ENCODE data around the gene IPO4. TPM values are rescaled to one million over a fixed set of nuclear protein-coding genes. Genes with fewer than 3 reads are reported as not detected.

Gene IPO4
- total and polyA plus RNA-seq, 2 of the 13 experiments (the other 11 are each of a cell fraction or from before 2014, with no cell fraction given): 39.0 to 179 TPM

DNA sequence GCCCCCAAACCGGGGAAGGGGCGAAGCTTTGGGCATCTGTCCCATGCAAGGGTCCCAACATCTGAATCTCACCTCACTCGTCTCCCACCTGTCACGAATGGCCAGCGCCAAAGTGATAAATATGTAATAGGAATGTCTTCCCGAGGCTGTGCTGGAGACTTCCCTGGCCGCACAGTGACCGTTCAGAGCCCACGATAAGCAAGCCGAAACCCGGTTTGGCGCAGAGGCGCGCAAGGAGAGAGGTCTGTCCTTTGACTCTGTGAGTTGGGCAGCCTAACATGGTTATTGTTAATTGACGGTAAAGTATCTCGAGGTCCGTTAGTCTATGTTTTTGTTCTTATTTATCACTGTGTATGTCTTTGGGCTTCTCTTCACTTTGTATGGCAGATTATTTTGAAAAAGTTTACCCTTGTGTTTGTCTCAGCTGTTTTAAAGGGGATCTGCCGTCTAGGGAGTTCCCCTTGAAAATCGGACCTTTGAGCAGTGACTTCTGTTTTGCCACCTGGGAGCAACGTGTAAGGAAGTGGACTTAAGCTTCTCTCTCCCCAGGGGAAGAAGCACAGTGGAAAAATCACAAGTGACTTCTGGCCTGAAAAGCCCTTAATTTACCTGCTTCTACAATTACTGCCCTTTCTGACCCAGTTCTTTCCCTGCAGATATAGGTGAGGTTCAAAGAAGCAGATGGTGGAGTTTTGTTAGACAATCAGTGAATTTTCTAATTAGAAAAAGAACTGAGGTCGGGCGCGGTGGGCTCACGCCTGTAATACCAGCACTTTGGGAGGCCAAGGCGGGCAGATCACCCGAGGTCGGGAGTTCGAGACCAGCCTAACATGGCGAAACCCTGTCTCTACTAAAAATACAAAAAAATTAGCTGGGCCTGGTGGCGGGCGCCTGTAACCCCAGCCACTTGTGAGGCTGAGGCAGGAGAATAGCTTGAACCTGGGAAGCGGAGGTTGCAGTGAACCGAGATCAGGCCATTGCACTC is 7.7 kb upstream of the IPO4 start (continued):
- TF ChIP-seq SRSF4 (IDR thresholded peaks at IDR 0.05; ENCODE audit: low read depth, low read length, poor library complexity, severe bottlenecking) (no peak), ZNF549 (CRISPR knock-in tag; IDR thresholded peaks at IDR 0.05) (peak; percentile 44; the same call in 1 of the 2 replicates), ZNF30 (CRISPR knock-in tag; IDR thresholded peaks at IDR 0.05) (0 out of 2 replicates have a peak, but pooled peaks have one; percentile 52), ZBTB43 (CRISPR knock-in tag; conservative IDR thresholded peaks at IDR 0.05) (peak; percentile 17), ZNF615 (CRISPR knock-in tag; IDR thresholded peaks at IDR 0.05; ENCODE audit: borderline replicate concordance) (no peak), NCOA5 (CRISPR knock-in tag; IDR thresholded peaks at IDR 0.05) (peak; percentile 14; the same call in 1 of the 2 replicates), SOX13 (IDR thresholded peaks at IDR 0.05) (no peak), SOX13 (CRISPR knock-in tag; conservative IDR thresholded peaks at IDR 0.05 in 1 of 2, IDR thresholded peaks at IDR 0.05 in 1 of 2) (0 out of 4 replicates have a peak, but pooled peaks of 1 of the 2 experiments have one; percentile 60), XBP1 (CRISPR knock-in tag; IDR thresholded peaks at IDR 0.05) (no peak), ADNP (CRISPR knock-in tag; IDR thresholded peaks at IDR 0.05) (peak; percentile 78), ZNF282 (IDR thresholded peaks at IDR 0.05; ENCODE audit: partially characterized antibody) (no peak), HOXD1 (CRISPR knock-in tag; IDR thresholded peaks at IDR 0.05) (0 out of 2 replicates have a peak, but pooled peaks have one; percentile 13), KLF16 (CRISPR knock-in tag; IDR thresholded peaks at IDR 0.05) (no peak; a peak in 1 of 4 replicates), FUBP1 (CRISPR knock-in tag; IDR thresholded peaks at IDR 0.05; ENCODE audit: borderline replicate concordance) (0 out of 2 replicates have a peak, but pooled peaks have one; percentile 21), SMAD9 (CRISPR knock-in tag; IDR thresholded peaks at IDR 0.05) (no peak; the same call in 1 of the 2 replicates), ZNF781 (CRISPR knock-in tag; IDR thresholded peaks at IDR 0.05; ENCODE audit: borderline replicate concordance, not compliant biosample characterization) (peak; percentile 61), ZNF772 (CRISPR knock-in tag; IDR thresholded peaks at IDR 0.05) (no peak; the same call in 1 of the 2 replicates), ZNF33B (CRISPR knock-in tag; IDR thresholded peaks at IDR 0.05) (no peak), ZNF331 (CRISPR knock-in tag; IDR thresholded peaks at IDR 0.05) (0 out of 2 replicates have a peak, but pooled peaks have one; percentile 25), CBX2 (IDR thresholded peaks at IDR 0.05; ENCODE audit: low read depth, low read length) (no peak), CBX2 (CRISPR knock-in tag; IDR thresholded peaks at IDR 0.05; ENCODE audit: low read depth) (0 out of 2 replicates have a peak, but pooled peaks have one; percentile 19), MYC (CRISPR knock-in tag; IDR thresholded peaks at IDR 0.05; ENCODE audit: borderline replicate concordance) (no peak), TARDBP (CRISPR knock-in tag; IDR thresholded peaks at IDR 0.05) (peak; percentile 18; the same call in 1 of the 2 replicates), ZNF12 (CRISPR knock-in tag; IDR thresholded peaks at IDR 0.05) (0 out of 2 replicates have a peak, but pooled peaks have one; percentile 6), ZNF7 (CRISPR knock-in tag; IDR thresholded peaks at IDR 0.05) (peak; percentile 13; the same call in 1 of the 2 replicates), SNAPC5 (CRISPR knock-in tag; IDR thresholded peaks at IDR 0.05; ENCODE audit: borderline replicate concordance) (0 out of 2 replicates have a peak, but pooled peaks have one; percentile 0), ZNF367 (CRISPR knock-in tag; IDR thresholded peaks at IDR 0.05; ENCODE audit: borderline replicate concordance) (peak; percentile 84)

Measured in HepG2 (cell line).